ENCODE data around the gene MACROD2.

DNA sequence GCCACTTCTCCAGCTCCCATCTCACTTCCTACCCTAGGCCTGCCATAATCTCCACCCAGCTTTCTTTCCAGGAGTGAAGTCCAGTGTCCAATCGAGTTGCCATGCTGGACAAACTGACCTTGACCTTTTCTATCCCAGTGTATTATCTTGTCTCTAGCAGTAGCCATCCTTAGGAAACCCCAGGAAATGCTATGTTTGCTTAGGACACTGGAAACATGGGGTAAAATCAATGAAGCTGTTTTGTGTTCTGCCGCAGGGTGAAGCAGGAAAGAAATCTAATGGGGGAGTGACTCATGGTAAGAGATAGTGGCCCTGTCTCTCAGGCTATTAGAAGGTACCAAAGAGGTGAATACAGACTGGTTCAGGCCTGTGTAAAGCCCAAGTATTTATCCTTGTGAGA is 1452.2 kb downstream of the MACROD2 start:
- TF ChIP-seq, protein P1, sequence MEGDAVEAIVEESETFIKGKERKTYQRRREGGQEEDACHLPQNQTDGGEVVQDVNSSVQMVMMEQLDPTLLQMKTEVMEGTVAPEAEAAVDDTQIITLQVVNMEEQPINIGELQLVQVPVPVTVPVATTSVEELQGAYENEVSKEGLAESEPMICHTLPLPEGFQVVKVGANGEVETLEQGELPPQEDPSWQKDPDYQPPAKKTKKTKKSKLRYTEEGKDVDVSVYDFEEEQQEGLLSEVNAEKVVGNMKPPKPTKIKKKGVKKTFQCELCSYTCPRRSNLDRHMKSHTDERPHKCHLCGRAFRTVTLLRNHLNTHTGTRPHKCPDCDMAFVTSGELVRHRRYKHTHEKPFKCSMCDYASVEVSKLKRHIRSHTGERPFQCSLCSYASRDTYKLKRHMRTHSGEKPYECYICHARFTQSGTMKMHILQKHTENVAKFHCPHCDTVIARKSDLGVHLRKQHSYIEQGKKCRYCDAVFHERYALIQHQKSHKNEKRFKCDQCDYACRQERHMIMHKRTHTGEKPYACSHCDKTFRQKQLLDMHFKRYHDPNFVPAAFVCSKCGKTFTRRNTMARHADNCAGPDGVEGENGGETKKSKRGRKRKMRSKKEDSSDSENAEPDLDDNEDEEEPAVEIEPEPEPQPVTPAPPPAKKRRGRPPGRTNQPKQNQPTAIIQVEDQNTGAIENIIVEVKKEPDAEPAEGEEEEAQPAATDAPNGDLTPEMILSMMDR (IDR thresholded peaks at IDR 0.05): no peak
- TF ChIP-seq POLR2A (IDR thresholded peaks at IDR 0.05): no peak
